Activated CD8-positive, alpha-beta memory T cell treated with anti-CD3 and anti-CD28 coated beads for 4 hours (primary cell): ENCODE results near the gene KAT6B.

Experiments
- DNase-seq, 2 donors: peaks; one replicate each; pipeline ENCODE4 v3.0.0-alpha.2; 2020; ENCODE audit warnings: low read depth in 2 of 2

The KAT6B gene

DNA sequence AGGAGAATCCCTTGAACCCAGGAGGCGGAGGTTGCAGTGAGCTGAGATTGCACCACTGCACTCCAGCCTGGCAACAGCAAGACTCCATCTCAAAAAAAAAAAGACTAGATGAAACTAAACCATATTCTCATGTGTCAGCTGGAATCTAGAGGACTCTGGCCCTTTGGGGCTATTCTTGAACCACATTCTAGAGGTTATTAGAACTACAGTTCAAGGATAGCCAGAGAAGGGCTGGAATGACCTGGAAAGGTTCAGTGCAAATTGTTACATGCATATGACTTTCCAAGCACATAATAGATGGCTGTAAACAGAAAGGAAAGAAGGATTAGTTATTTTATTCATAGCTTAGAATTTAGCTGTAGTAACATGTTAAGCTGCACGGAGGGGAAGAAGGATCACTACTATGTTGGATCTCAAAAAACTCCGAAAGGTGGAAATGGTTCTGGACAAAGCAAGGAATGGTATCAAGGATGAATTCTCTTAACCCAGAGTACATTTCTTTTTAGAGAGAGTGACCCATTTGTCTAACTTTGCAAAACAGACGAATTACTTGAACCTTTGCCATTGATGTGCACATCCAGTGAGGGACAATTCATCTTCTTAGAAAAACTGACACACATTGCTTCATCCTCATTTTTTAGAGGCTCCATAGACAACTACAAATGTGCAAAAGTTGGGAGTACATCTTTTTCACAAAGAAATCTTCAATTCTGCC, 161.1 kb downstream of the KAT6B start:
- DNase-seq = no peak

GRCh38 chr10:74988054-74988775, 161.8 kb downstream of the KAT6B start:
- DNase-seq = no peak

- DNase-seq = no peak
Observed at GRCh38 chr10:74988832-74989561, 162.6 kb downstream of the KAT6B start.

DNA sequence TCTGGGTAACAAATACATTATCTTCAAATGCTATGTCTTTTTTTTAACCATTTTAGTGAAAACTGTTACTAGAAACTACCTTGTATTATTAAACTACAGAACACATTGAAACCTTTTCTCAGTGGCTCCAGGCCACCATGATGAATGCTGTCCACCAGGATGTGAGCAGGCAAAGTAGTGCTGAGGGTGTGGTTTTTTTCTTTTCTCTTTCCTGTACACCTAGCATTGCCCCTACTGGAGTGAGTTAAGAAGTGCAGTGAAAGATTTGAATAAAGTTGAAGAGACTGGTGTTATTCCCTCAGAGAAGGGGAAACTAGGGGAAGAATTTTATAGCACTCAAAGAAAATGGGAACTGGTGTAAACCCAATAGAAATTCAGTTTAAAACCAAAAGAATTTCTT, 165.0 kb downstream of the KAT6B start:
- no peak for DNase-seq

DNA sequence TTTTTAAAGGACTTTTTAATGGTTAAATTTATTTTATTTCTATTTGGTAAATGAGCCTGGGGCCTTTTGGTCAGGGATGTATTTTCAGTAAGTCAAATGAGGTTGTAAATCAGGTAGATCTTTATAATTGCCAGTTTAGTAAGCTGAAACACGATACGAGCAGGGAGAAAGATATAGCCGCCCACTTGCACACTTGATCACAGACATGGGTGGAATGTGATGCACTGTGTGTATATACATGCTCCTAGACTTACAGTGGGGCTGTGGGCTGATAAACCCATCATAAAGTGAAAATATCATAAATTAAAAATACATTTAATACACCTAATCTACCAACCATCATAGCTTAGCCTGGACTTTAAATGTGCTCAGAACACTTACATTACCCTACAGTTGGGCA, 165.7 kb downstream of the KAT6B start:
- DNase-seq = no peak

DNA sequence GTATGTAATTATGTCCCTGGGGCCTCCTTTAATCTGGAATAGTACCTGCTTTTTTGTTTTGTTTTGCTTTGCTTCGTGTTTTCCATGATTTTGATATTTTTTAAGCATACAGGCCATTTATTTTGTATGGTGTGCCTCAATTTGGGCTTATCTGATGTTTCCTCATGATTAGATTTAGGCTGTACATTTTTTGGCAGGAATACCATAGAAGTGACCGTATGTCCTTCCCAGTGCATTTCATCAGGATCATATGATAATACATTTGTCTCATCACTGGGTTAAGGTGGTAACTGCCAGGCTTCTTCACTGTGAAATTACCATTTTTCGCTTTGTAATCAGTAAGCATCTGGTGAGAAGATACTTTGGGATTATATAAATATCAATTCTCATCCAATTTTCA, 167.2 kb downstream of the KAT6B start:
- DNase-seq = no peak

DNA sequence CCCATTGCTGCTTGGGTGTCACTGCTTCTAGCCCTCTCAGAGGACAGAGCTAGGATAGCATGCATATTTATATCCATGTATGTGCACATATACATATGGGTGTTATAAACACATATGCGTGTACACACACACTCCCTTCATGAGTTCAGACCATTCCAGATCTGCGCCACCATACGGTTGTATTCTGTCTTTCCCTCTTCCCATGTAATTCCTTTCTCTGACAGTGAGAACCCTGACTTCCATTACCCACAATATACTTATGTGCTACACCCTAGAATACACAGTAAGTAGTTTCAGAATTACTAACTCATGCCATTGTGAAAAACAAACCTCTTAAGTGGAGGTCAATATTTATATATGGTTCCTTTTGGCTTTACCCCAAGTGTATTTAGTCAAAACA, 168.5 kb downstream of the KAT6B start:
- no peak for DNase-seq

GRCh38 chr10:74995806-74996205, 169.4 kb downstream of the KAT6B start:
- no peak for DNase-seq

DNA sequence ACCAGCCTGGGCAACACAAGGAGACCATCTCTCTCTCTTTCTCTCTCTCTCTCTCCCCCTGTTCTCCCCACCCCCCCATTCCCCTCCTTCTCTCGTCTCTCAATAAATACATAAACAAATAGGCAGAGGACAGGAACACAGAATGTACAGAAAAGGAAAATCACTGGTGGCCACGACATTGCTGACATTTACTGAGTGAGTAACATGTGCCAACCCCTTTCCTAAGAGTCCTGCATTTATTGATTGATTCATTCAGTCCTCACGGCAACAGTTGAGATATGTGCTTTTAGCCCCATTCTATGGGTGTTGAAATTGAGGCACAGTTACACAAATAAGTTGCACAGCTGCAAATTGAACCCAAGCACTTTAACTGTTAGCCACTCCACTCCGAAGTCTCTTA, 170.8 kb downstream of the KAT6B start:
- DNase-seq = no peak

DNA sequence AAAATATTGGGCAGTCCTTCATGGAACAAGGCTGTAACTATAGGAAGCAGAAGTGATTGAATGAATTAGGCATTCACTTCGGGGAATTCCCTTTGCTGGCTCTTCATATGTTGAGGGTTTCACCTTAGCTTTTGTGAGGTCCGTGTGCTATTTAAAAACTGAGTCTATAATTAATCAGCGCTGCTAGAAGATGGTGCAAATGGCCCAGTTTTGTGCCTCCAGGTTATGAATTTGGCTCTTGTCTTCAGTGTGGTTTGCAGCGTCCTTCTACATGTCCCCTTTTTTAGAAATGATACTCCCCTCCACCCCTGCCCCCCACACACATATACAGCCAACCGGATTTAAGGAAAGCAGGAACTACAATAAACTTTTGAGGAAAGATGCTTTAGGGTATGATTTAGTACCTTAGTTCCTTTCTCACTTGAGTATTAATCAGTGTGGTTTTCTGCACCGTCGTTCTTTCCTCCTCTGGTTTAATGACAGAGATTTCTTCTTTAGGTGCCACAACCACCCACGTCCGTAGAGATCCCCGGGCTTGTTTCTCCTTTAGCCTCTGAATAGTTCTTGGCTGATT, 174.4 kb downstream of the KAT6B start:
- DNase-seq = no peak

GRCh38 chr10:75001715-75002350, 175.4 kb downstream of the KAT6B start:
- no peak for DNase-seq

GRCh38 chr10:75002351-75002725, 175.9 kb downstream of the KAT6B start:
- no peak for DNase-seq

DNA sequence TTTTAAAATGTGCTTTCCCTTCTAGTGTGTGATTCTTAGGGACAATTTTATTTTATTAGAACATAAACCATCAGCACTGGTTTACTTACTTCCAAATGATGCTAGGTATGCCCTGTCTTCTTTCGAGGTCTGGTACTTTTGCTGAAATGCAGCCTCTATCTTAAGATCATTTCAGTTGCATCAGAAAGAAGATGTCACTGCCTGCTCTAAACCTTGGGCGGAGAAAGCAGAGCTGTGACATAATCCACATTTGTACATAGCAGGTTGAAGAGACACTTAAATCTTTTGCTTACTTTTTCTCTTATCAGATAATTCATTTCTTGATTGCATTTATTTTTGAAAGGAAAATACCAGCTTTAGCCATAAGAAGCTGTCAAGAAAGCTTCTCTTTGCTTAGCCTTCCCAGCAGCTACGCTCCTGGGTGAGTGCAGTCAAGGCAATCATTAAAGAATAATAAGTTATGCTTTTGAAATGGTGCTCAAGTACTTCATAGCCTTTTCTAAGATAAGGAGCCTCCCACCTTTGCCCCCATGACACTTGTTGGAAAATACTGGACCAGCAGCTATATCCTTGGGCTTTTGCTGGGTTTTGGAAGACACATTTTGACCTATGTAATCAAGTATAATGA, 176.7 kb downstream of the KAT6B start:
- no peak for DNase-seq

GRCh38 chr10:75003891-75004290, 177.5 kb downstream of the KAT6B start:
- no peak for DNase-seq

GRCh38 chr10:75007646-75008045, 181.2 kb downstream of the KAT6B start:
- DNase-seq = no peak

DNA sequence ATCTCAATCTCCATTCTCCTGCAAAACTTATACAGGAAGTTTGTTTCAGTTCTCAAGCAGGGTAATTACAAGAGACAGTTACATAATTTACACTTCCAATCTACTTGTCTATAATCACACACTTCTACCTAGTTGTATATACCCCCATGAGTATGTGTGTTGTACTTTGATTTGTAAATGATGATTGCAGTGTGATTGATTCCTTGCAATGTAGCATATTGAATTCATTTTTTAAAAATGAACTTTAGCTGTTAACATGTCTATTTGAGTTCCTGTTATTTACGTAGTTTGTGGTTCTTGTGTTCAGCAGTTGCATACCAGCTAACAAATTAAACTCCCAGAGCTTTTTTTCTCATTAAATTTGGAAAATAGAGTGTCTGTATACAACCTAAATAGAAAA, 182.6 kb downstream of the KAT6B start:
- no peak for DNase-seq

DNA sequence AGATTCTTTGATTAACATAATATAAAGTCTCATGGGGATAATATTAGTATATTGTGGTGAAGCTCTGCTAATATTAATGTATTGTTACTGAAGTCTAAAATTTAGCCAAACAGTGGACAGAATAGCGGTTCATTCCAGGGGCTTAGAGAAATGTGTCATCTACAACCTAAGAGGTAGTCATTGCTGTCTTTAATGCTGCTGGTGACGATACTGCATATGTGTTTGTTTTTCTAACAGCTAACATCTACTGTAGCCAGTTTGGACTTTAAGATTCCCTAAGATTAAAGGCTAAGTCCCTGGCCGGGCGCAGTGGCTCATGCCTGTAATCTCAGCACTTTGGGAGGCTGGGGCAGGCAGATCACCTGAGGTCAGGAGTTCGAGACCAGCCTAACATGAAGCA, 183.0 kb downstream of the KAT6B start:
- no peak for DNase-seq

GRCh38 chr10:75010373-75010772, 184.0 kb downstream of the KAT6B start:
- DNase-seq = no peak

DNA sequence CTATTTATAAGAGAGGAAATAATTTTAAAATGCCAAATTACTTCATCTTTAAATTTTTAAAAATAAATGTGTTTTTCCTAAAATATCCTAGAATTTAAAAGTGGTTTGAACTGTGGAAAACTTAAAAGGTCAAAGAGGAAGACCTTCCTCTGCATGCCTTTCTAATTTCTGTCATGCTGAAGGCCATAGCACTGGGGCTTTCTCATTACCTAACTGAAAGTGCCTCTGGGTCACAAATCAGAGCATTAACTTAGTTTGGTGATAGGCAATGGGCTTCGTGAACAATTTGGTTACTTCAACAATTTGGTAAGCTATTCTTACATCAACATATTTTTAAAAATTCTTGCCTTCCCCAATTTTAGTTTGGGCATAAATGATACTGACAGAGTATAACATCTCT, 184.8 kb downstream of the KAT6B start:
- DNase-seq = no peak

GRCh38 chr10:75012471-75012870, 186.1 kb downstream of the KAT6B start:
- no peak for DNase-seq

GRCh38 chr10:75013007-75013406, 186.6 kb downstream of the KAT6B start:
- DNase-seq = no peak

DNA sequence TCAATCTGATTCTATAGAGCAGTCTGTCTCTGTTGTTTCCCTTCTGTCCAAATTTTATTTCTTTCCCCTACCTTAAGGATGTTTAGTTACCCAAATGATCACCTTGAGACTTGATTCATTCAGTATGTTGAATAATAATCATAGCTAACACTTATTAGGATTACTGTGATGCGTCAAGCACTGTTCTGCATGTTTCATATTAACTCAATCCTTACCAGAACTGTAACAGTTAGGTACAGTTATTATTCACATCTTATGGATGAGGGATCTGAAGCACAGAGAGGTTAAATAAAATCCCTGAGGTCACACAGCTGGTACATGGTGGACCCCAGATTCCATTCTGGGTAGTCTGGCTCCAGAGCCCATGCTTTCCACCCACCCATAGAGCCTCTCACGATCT, 187.1 kb downstream of the KAT6B start:
- no peak for DNase-seq
